ENCODE measurements around the gene NRDC. TPM values are rescaled to one million over a fixed set of nuclear protein-coding genes. Genes with fewer than 3 reads are reported as not detected.
A peak's percentile ranks its signal among the peaks of the same experiment; 100 is the strongest.

The NRDC gene, protein sequence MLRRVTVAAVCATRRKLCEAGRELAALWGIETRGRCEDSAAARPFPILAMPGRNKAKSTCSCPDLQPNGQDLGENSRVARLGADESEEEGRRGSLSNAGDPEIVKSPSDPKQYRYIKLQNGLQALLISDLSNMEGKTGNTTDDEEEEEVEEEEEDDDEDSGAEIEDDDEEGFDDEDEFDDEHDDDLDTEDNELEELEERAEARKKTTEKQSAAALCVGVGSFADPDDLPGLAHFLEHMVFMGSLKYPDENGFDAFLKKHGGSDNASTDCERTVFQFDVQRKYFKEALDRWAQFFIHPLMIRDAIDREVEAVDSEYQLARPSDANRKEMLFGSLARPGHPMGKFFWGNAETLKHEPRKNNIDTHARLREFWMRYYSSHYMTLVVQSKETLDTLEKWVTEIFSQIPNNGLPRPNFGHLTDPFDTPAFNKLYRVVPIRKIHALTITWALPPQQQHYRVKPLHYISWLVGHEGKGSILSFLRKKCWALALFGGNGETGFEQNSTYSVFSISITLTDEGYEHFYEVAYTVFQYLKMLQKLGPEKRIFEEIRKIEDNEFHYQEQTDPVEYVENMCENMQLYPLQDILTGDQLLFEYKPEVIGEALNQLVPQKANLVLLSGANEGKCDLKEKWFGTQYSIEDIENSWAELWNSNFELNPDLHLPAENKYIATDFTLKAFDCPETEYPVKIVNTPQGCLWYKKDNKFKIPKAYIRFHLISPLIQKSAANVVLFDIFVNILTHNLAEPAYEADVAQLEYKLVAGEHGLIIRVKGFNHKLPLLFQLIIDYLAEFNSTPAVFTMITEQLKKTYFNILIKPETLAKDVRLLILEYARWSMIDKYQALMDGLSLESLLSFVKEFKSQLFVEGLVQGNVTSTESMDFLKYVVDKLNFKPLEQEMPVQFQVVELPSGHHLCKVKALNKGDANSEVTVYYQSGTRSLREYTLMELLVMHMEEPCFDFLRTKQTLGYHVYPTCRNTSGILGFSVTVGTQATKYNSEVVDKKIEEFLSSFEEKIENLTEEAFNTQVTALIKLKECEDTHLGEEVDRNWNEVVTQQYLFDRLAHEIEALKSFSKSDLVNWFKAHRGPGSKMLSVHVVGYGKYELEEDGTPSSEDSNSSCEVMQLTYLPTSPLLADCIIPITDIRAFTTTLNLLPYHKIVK
- 223 and 663 TPM in 2 replicates for total RNA-seq (2011; cell fraction: chromatin; rRNA removed; ENCODE audit: low replicate concordance)
- 111 and 152 TPM in 2 replicates for total RNA-seq (2011; cell fraction: nucleolus; rRNA removed)
- 268 and 359 TPM in 2 replicates for total RNA-seq (2011; cell fraction: nucleoplasm; rRNA removed)
- total RNA-seq (2014; rRNA removed), result 102 and 139 TPM in 2 replicates
- 201 and 216 TPM in 2 replicates for total RNA-seq (2014; rRNA removed; fragmentation: Illumina TruSeq; extraction: Trizol)
- 177 and 196 TPM in 2 replicates for total RNA-seq (2015; rRNA removed; fragmentation: Illumina TruSeq; extraction: Trizol)
- 255 and 270 TPM in 2 replicates for total RNA-seq (2021)
- polyA plus RNA-seq (2011; rRNA removed), result 371 and 375 TPM in 2 replicates
- polyA plus RNA-seq (2011; cell fraction: cytosol; rRNA removed), result 86.1 and 145 TPM in 2 replicates
- 402 and 574 TPM in 2 replicates for polyA plus RNA-seq (2011; cell fraction: nucleus; rRNA removed)
- polyA plus RNA-seq (2012), result 312 and 324 TPM in 2 replicates
- 296 and 347 TPM in 2 replicates for polyA plus RNA-seq (2014; fragmentation: Illumina TruSeq; extraction: Trizol)
- polyA plus RNA-seq (2014; fragmentation: Nextera tagmentation; extraction: Ambion mirVana), result 100 to 1,000 TPM; 135 to 149 TPM
- polyA plus RNA-seq (2014; rRNA removed), result 222 and 261 TPM in 2 replicates
- 432 and 467 TPM in 2 replicates for polyA minus RNA-seq (2011; rRNA and poly(A)+ RNA removed)
- 159 and 171 TPM in 2 replicates for polyA minus RNA-seq (2011; cell fraction: cytosol; rRNA and poly(A)+ RNA removed)
- 87.5 and 183 TPM in 2 replicates for polyA minus RNA-seq (2011; cell fraction: nucleus; rRNA and poly(A)+ RNA removed)
- Bru-seq, nascent RNA, result percentile 90 among the genes with signal in this experiment
- BruChase-seq, experiment 1, labeled RNA remaining after a 2-hour chase, result percentile 93 among the genes with signal in this experiment
- percentile 96 among the genes with signal in this experiment for BruChase-seq, experiment 2, labeled RNA remaining after a 6-hour chase
- long read RNA-seq, experiment 1, transcript NRDC-211 (2 exons, 1,020 nt), result minor isoform, 14 of 509 reads
- long read RNA-seq, experiment 1, transcript NRDC-202 (33 exons, 3,895 nt), result minor isoform, 10 of 509 reads
- long read RNA-seq, experiment 1, transcript NRDC-201 (31 exons, 3,691 nt), result major isoform, 255 of 509 reads
- long read RNA-seq, experiment 1, partial matches to known transcripts, result 173 of 509 reads
- long read RNA-seq, experiment 1, other reads (novel, unspliced or antisense), result 56 of 509 reads
- long read RNA-seq, experiment 2, transcript NRDC-211 (2 exons, 1,020 nt), result major isoform, 6 of 295 reads
- long read RNA-seq, experiment 2, partial matches to known transcripts, result 162 of 295 reads
- long read RNA-seq, experiment 2, other reads (novel, unspliced or antisense), result 125 of 295 reads
- long read RNA-seq, experiment 3, transcript NRDC-201 (31 exons, 3,691 nt), result major isoform, 66 of 143 reads
- long read RNA-seq, experiment 3, transcript NRDC-211 (2 exons, 1,020 nt), result minor isoform, 16 of 143 reads
- long read RNA-seq, experiment 3, partial matches to known transcripts, result 33 of 143 reads
- long read RNA-seq, experiment 3, other reads (novel, unspliced or antisense), result 24 of 143 reads

DNA sequence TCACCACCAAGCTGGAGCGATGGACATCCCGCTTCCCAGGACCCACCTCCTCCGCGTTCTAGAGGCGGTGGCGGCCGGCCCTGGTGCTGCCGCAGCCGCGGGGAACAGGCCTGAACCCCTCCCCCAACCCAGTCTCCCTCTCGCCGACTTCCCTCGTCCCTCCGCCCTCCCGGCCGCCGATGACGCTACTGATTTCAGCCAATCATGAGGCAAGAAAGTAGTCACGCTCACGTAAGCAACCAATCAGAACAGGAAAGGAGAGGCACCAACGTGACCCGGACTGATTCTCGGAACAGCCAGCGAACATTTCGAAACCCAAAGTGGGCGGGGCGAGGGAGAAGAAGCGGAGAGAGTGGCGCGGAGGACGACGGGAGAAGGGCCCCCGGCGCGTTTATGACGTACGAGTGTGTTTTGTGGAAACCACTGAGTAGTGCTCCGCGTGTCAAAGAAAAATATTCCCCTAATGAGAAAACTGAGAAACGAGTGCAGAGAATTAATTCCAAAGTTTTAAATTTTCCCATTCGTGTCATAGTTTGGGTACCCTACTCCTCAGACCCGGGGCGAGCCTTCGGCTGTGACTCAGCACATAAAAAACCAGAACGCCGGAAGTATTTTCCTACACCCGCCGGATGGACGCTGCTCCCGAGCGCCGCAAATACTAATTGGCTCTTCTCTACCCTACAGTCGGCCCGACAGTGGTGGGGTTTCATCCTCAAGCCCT lies at the start of gene NRDC:
TSS of gene NRDC (minus strand) at position 112 of the 721 bp plus-strand sequence. CDS start 112 bp downstream, outside the sequence.
- no peaks in the 10 kb centered on the region for H4K20me1 ChIP-seq (replicated peaks; ENCODE audit: control insufficient read depth, insufficient read depth, low read length)
- in situ Hi-C loops (cut with MboI) (no loop called here), intact Hi-C loops (cut with micrococcal nuclease) (loop anchor here (5.0 kb wide), 4 partner anchors 36 to 906 kb away; partner anchors contain the start of gene CDKN2C)
- ChIA-PET POLR2A (interaction anchor here (0.6 to 4.6 kb wide), 18 partner anchors 9 to 526 kb away, joined by 3 to 47 read pairs (median 4); partner anchors contain the start of genes BTF3L4, CC2D1B, ORC1 and PRPF38A), CTCF (ENCODE audit: low intra/inter-chr PET ratio) (no interaction called here)
- peak within 1 kb of the TSS; percentile 98 to 99 for H3K9ac ChIP-seq (ENCODE audit: insufficient read depth in 1 of 2, low read depth in 2 of 2, low read length in 2 of 2)
- peak within 1 kb of the TSS; percentile 97 for H3K4me2 ChIP-seq (ENCODE audit: insufficient read depth, low read length)
- H3K4me3 ChIP-seq, result peak within 1 kb of the TSS; percentile 78
- ATAC-seq (peak; percentile 83), DNase-seq (ENCODE audit: extremely low read depth in 1 of 4, low spot score in 3 of 4) (peak; percentile 99 to 100 (median 100)), FAIRE-seq (peak; percentile 98)
- peak within 1 kb of the TSS; percentile 98 for H2AFZ ChIP-seq (ENCODE audit: low read depth, low read length)
- no TSS peak for BruUV-seq (replicated peaks)
- H3K79me2 ChIP-seq (ENCODE audit: control insufficient read depth, insufficient read depth, low read length), result peaks cover 48% of the 10 kb centered on the region
- no peaks in the 10 kb centered on the region for H3K27me3 ChIP-seq (ENCODE audit: control insufficient read depth in 2 of 2, insufficient read depth in 2 of 2, low read length in 2 of 2)
- peaks cover 10% of the 10 kb centered on the region for H3K36me3 ChIP-seq (ENCODE audit: control insufficient read depth, insufficient read depth, low read length)
- H3K27ac ChIP-seq (ENCODE audit: extremely low read depth, low read depth, low read length), result peak within 1 kb of the TSS; percentile 98
- H3K4me1 ChIP-seq (replicated peaks in 1 of 2; ENCODE audit: control insufficient read depth in 2 of 2, insufficient read depth in 2 of 2, low read length in 2 of 2), result peaks cover 4 to 14% of the 10 kb centered on the region in 2 experiments; a peak in 4 of 5 replicates
- no peaks in the 10 kb centered on the region for H3K9me1 ChIP-seq (ENCODE audit: control insufficient read depth, insufficient read depth, low read length)
- no peaks in the 10 kb centered on the region for H3K9me3 ChIP-seq (replicated peaks; ENCODE audit: control insufficient read depth, insufficient read depth, low read depth, low read length)
- WGBS (ENCODE audit: insufficient coverage, low coverage, missing lambda C conversion rate), result under 1% methylated on average over 54 of the region's 54 CpGs
- peak; percentile 84 for TF ChIP-seq NBN (IDR thresholded peaks at IDR 0.05; ENCODE audit: low read depth)
- TF ChIP-seq, protein P1, sequence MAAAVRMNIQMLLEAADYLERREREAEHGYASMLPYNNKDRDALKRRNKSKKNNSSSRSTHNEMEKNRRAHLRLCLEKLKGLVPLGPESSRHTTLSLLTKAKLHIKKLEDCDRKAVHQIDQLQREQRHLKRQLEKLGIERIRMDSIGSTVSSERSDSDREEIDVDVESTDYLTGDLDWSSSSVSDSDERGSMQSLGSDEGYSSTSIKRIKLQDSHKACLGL (CRISPR knock-in tag; IDR thresholded peaks at IDR 0.05; ENCODE audit: borderline replicate concordance, poor library complexity, severe bottlenecking), result no peak
- TF ChIP-seq ZNF12 (CRISPR knock-in tag; IDR thresholded peaks at IDR 0.05), result no peak
- TF ChIP-seq ZNF561 (CRISPR knock-in tag; conservative IDR thresholded peaks at IDR 0.05), result no peak
- TF ChIP-seq, protein P2, sequence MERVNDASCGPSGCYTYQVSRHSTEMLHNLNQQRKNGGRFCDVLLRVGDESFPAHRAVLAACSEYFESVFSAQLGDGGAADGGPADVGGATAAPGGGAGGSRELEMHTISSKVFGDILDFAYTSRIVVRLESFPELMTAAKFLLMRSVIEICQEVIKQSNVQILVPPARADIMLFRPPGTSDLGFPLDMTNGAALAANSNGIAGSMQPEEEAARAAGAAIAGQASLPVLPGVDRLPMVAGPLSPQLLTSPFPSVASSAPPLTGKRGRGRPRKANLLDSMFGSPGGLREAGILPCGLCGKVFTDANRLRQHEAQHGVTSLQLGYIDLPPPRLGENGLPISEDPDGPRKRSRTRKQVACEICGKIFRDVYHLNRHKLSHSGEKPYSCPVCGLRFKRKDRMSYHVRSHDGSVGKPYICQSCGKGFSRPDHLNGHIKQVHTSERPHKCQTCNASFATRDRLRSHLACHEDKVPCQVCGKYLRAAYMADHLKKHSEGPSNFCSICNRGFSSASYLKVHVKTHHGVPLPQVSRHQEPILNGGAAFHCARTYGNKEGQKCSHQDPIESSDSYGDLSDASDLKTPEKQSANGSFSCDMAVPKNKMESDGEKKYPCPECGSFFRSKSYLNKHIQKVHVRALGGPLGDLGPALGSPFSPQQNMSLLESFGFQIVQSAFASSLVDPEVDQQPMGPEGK (CRISPR knock-in tag; IDR thresholded peaks at IDR 0.05; ENCODE audit: borderline replicate concordance), result no peak
- no peak for TF ChIP-seq IFI16 (CRISPR knock-in tag; IDR thresholded peaks at IDR 0.05)
- no peak for TF ChIP-seq DNMT1 (IDR thresholded peaks at IDR 0.05)
